ENCODE measurements around the gene SH3GL2. TPM values are rescaled to one million over a fixed set of nuclear protein-coding genes. Genes with fewer than 3 reads are reported as not detected.

The SH3GL2 gene
- total RNA-seq (0.09 TPM), polyA plus RNA-seq (ENCODE audit: insufficient read depth in 1 of 8, insufficient read length in 8 of 8, low replicate concordance in 1 of 8) (under 1 TPM; 0.07 to 0.28 (median 0.12) TPM)
- long read RNA-seq, donor 1: 0 reads
- long read RNA-seq, donor 2: 0 reads
- long read RNA-seq, donor 3: 0 reads
- long read RNA-seq, donor 4: 0 reads
- long read RNA-seq, donor 5: 0 reads
- long read RNA-seq, donor 6: 0 reads
- long read RNA-seq, donor 7: 0 reads
- long read RNA-seq, donor 8: 0 reads
- long read RNA-seq, donor 9: 0 reads
- long read RNA-seq, donor 10: 0 reads
- long read RNA-seq, donor 11: 0 reads

- H3K27ac ChIP-seq (ENCODE audit: low read length): no peak within 1 kb of the TSS
- DNase-seq: peak; percentile 25
- under 1% methylated on average over 105 of the region's 109 CpGs for WGBS (ENCODE audit: insufficient coverage)
- H3K27me3 ChIP-seq (ENCODE audit: control insufficient read depth, insufficient read depth, low read length): peaks cover 32% of the 10 kb centered on the region
- no peaks in the 10 kb centered on the region for H3K36me3 ChIP-seq (ENCODE audit: control insufficient read depth, insufficient read depth, low read length)
- no peak within 1 kb of the TSS for H3K4me3 ChIP-seq (ENCODE audit: low read length)
- peaks cover 8% of the 10 kb centered on the region for H3K4me1 ChIP-seq (ENCODE audit: control insufficient read depth, insufficient read depth, low read length)
- H3K9me3 ChIP-seq (replicated peaks; ENCODE audit: control insufficient read depth, low read depth, low read length): no peaks in the 10 kb centered on the region
Measured at GRCh38 chr9:17578911-17579793, at the start of gene SH3GL2. SH3GL2 (plus strand) TSS chr9:17579066.

- H3K36me3 ChIP-seq (ENCODE audit: control insufficient read depth, insufficient read depth, low read length): no peaks in the 10 kb centered on the region
- 20% methylated on average over 1 of the region's 10 CpGs for WGBS (ENCODE audit: insufficient coverage)
- H3K27me3 ChIP-seq (ENCODE audit: control insufficient read depth, insufficient read depth, low read length): no peaks in the 10 kb centered on the region
- no peaks in the 10 kb centered on the region for H3K9me3 ChIP-seq (replicated peaks; ENCODE audit: control insufficient read depth, low read depth, low read length)
- no peaks in the 10 kb centered on the region for H3K4me1 ChIP-seq (ENCODE audit: control insufficient read depth, insufficient read depth, low read length)
- DNase-seq: peak; percentile 64
- no peak overlapping the region for H3K27ac ChIP-seq (ENCODE audit: low read length)
- H3K4me3 ChIP-seq (ENCODE audit: low read length): no peak overlapping the region
Measured at GRCh38 chr9:17531642-17532254, 47.1 kb upstream of the SH3GL2 start.

- WGBS (ENCODE audit: insufficient coverage): 81% methylated on average over 4 of the region's 6 CpGs
- no peak overlapping the region for H3K4me3 ChIP-seq (ENCODE audit: low read length)
- no peak for DNase-seq
Measured at GRCh38 chr9:17532461-17532860, 46.4 kb upstream of the SH3GL2 start.

GRCh38 chr9:17535176-17535575 lies 43.7 kb upstream of the SH3GL2 start:
- no peaks in the 10 kb centered on the region for H3K36me3 ChIP-seq (ENCODE audit: control insufficient read depth, insufficient read depth, low read length)
- DNase-seq: no peak
- H3K9me3 ChIP-seq (replicated peaks; ENCODE audit: control insufficient read depth, low read depth, low read length): no peaks in the 10 kb centered on the region
- H3K4me1 ChIP-seq (ENCODE audit: control insufficient read depth, insufficient read depth, low read length): no peaks in the 10 kb centered on the region
- 96% methylated on average over 3 of the region's 3 CpGs for WGBS (ENCODE audit: insufficient coverage)
- H3K27ac ChIP-seq (ENCODE audit: low read length): no peak overlapping the region
- no peak overlapping the region for H3K4me3 ChIP-seq (ENCODE audit: low read length)
- no peaks in the 10 kb centered on the region for H3K27me3 ChIP-seq (ENCODE audit: control insufficient read depth, insufficient read depth, low read length)

More at GRCh38 chr9:17532461-17532860, 46.4 kb upstream of the SH3GL2 start:
- no peaks in the 10 kb centered on the region for H3K27me3 ChIP-seq (ENCODE audit: control insufficient read depth, insufficient read depth, low read length)
- H3K36me3 ChIP-seq (ENCODE audit: control insufficient read depth, insufficient read depth, low read length): no peaks in the 10 kb centered on the region
- no peaks in the 10 kb centered on the region for H3K9me3 ChIP-seq (replicated peaks; ENCODE audit: control insufficient read depth, low read depth, low read length)
- H3K4me1 ChIP-seq (ENCODE audit: control insufficient read depth, insufficient read depth, low read length): no peaks in the 10 kb centered on the region
- H3K27ac ChIP-seq (ENCODE audit: low read length): no peak overlapping the region

- H3K9me3 ChIP-seq (replicated peaks; ENCODE audit: control insufficient read depth, low read depth, low read length): no peaks in the 10 kb centered on the region
- DNase-seq: no peak
- no peaks in the 10 kb centered on the region for H3K4me1 ChIP-seq (ENCODE audit: control insufficient read depth, insufficient read depth, low read length)
- 100% methylated on average over 1 of the region's 7 CpGs for WGBS (ENCODE audit: insufficient coverage)
- no peak overlapping the region for H3K27ac ChIP-seq (ENCODE audit: low read length)
- no peaks in the 10 kb centered on the region for H3K36me3 ChIP-seq (ENCODE audit: control insufficient read depth, insufficient read depth, low read length)
- H3K27me3 ChIP-seq (ENCODE audit: control insufficient read depth, insufficient read depth, low read length): no peaks in the 10 kb centered on the region
- H3K4me3 ChIP-seq (ENCODE audit: low read length): no peak overlapping the region
Measured at GRCh38 chr9:17536027-17536426, 42.8 kb upstream of the SH3GL2 start.

GRCh38 chr9:17551023-17551422 lies 27.8 kb upstream of the SH3GL2 start:
- no peak for DNase-seq
- WGBS (ENCODE audit: insufficient coverage): no CpG with 5 or more reads among the region's 2 CpGs

GRCh38 chr9:17555362-17556054 lies 23.4 kb upstream of the SH3GL2 start:
- H3K4me3 ChIP-seq (ENCODE audit: low read length): no peak overlapping the region
- H3K36me3 ChIP-seq (ENCODE audit: control insufficient read depth, insufficient read depth, low read length): no peaks in the 10 kb centered on the region
- no peaks in the 10 kb centered on the region for H3K4me1 ChIP-seq (ENCODE audit: control insufficient read depth, insufficient read depth, low read length)
- no peak for DNase-seq
- H3K27ac ChIP-seq (ENCODE audit: low read length): no peak overlapping the region
- no CpG with 5 or more reads among the region's 4 CpGs for WGBS (ENCODE audit: insufficient coverage)
- H3K9me3 ChIP-seq (replicated peaks; ENCODE audit: control insufficient read depth, low read depth, low read length): no peaks in the 10 kb centered on the region
- H3K27me3 ChIP-seq (ENCODE audit: control insufficient read depth, insufficient read depth, low read length): no peaks in the 10 kb centered on the region

More at GRCh38 chr9:17551023-17551422, 27.8 kb upstream of the SH3GL2 start:
- Histone ChIP-seq H3K9me3 (replicated peaks; ENCODE audit: control insufficient read depth, low read depth, low read length) (no peaks in the 10 kb centered on the region), H3K36me3 (ENCODE audit: control insufficient read depth, insufficient read depth, low read length) (no peaks in the 10 kb centered on the region), H3K4me1 (ENCODE audit: control insufficient read depth, insufficient read depth, low read length) (no peaks in the 10 kb centered on the region), H3K27ac (ENCODE audit: low read length) (no peak overlapping the region), H3K4me3 (ENCODE audit: low read length) (no peak overlapping the region), H3K27me3 (ENCODE audit: control insufficient read depth, insufficient read depth, low read length) (no peaks in the 10 kb centered on the region)

- Histone ChIP-seq H3K4me1 (ENCODE audit: control insufficient read depth, insufficient read depth, low read length) (no peaks in the 10 kb centered on the region), H3K27me3 (ENCODE audit: control insufficient read depth, insufficient read depth, low read length) (no peaks in the 10 kb centered on the region), H3K4me3 (ENCODE audit: low read length) (no peak overlapping the region), H3K9me3 (replicated peaks; ENCODE audit: control insufficient read depth, low read depth, low read length) (no peaks in the 10 kb centered on the region), H3K36me3 (ENCODE audit: control insufficient read depth, insufficient read depth, low read length) (no peaks in the 10 kb centered on the region), H3K27ac (ENCODE audit: low read length) (no peak overlapping the region)
- WGBS (ENCODE audit: insufficient coverage): 48% methylated on average over 4 of the region's 8 CpGs
- DNase-seq: no peak
Measured at GRCh38 chr9:17556255-17556654, 22.6 kb upstream of the SH3GL2 start.

GRCh38 chr9:17556935-17557334 lies 21.9 kb upstream of the SH3GL2 start:
- no peak overlapping the region for H3K4me3 ChIP-seq (ENCODE audit: low read length)

More at GRCh38 chr9:17556935-17557334, 21.9 kb upstream of the SH3GL2 start:
- Histone ChIP-seq H3K27ac (ENCODE audit: low read length) (no peak overlapping the region), H3K36me3 (ENCODE audit: control insufficient read depth, insufficient read depth, low read length) (no peaks in the 10 kb centered on the region), H3K4me1 (ENCODE audit: control insufficient read depth, insufficient read depth, low read length) (no peaks in the 10 kb centered on the region), H3K27me3 (ENCODE audit: control insufficient read depth, insufficient read depth, low read length) (no peaks in the 10 kb centered on the region), H3K9me3 (replicated peaks; ENCODE audit: control insufficient read depth, low read depth, low read length) (no peaks in the 10 kb centered on the region)
- no peak for DNase-seq
- WGBS (ENCODE audit: insufficient coverage): 31% methylated on average over 2 of the region's 2 CpGs
